OCI-LY1 (cell line): ENCODE data around the gene TBXT.
"Not testable (repeated sequence)": the region's sequence is repeated elsewhere in the genome, so short reads cannot be mapped to it uniquely, and the experiment has no call there.

Source experiments
- H2AFZ ChIP-seq: fragments of 200-600 bp; sonication (generic), shearing (Covaris generic); 2 replicates; pipeline ENCODE4 v1.6.0; 2014; ENCODE audit warnings: antibody characterized with exemption, mild to moderate bottlenecking, low read length
- H3F3A ChIP-seq: fragments of 200-600 bp; sonication (generic), shearing (Covaris generic); 2 replicates; pipeline ENCODE4 v1.6.0; 2014; ENCODE audit warnings: mild to moderate bottlenecking, antibody characterized with exemption, low read length, moderate library complexity; ENCODE audit not compliant: insufficient read depth
- H3K27ac ChIP-seq: fragments of 200-600 bp; sonication (generic); 2 replicates; pipeline ENCODE4 v1.5.1; 2014; ENCODE audit warnings: low read length, mixed run types, mild to moderate bottlenecking, low read depth; ENCODE audit not compliant: poor library complexity, severe bottlenecking
- H3K27me3 ChIP-seq: fragments of 200-600 bp; sonication (generic); 2 replicates; pipeline ENCODE4 v1.6.0; 2014; ENCODE audit warnings: antibody characterized with exemption, mild to moderate bottlenecking, low read length, moderate library complexity; ENCODE audit not compliant: insufficient read depth
- H3K36me3 ChIP-seq: fragments of 200-600 bp; sonication (generic); 2 replicates; pipeline ENCODE4 v1.6.1; 2014; ENCODE audit warnings: mild to moderate bottlenecking, antibody characterized with exemption, low read length, moderate library complexity, mixed read lengths; ENCODE audit not compliant: insufficient read depth
- H3K4me1 ChIP-seq: fragments of 200-600 bp; sonication (generic); 2 replicates; pipeline ENCODE4 v1.5.1; 2014; ENCODE audit warnings: mild to moderate bottlenecking, low read length, moderate library complexity; ENCODE audit not compliant: insufficient read depth, severe bottlenecking
- H3K4me2 ChIP-seq: fragments of 200-600 bp; sonication (generic), shearing (Covaris generic); 2 replicates; pipeline ENCODE4 v1.6.1; 2014; ENCODE audit warnings: low read length
- H3K4me3 ChIP-seq: fragments of 200-600 bp; sonication (generic); 2 replicates; pipeline ENCODE4 v1.5.1; 2014; ENCODE audit warnings: low read length, low read depth, mild to moderate bottlenecking, mixed read lengths; ENCODE audit not compliant: poor library complexity, severe bottlenecking
- H3K79me2 ChIP-seq: fragments of 200-600 bp; shearing (Covaris generic); 2 replicates; pipeline ENCODE4 v1.6.1; 2016; ENCODE audit warnings: mixed run types, low read length, mixed read lengths; ENCODE audit not compliant: insufficient read depth
- H3K9ac ChIP-seq: fragments of 200-600 bp; sonication (generic), shearing (Covaris generic); 2 replicates; pipeline ENCODE4 v1.6.1; 2014; ENCODE audit warnings: mild to moderate bottlenecking, low read length, mixed read lengths
- H3K9me2 ChIP-seq: fragments of 200-600 bp; sonication (generic), shearing (Covaris generic); 2 replicates; pipeline ENCODE4 v1.6.1; 2014; ENCODE audit warnings: low read depth, mild to moderate bottlenecking, low read length, mixed read lengths
- H3K9me3 ChIP-seq: fragments of 200-600 bp; shearing (Covaris generic); 2 replicates; pipeline ENCODE4 v1.6.1; 2014; ENCODE audit warnings: low read length, mixed read lengths
- H4K20me1 ChIP-seq: fragments of 200-600 bp; sonication (generic), shearing (Covaris generic); 2 replicates; pipeline ENCODE4 v1.6.0; 2016; ENCODE audit warnings: mild to moderate bottlenecking, low read length; ENCODE audit not compliant: insufficient read depth
- CTCF ChIP-seq: fragments of 200-600 bp; sonication (generic), shearing (Covaris generic); IDR thresholded peaks from 2 replicates; pipeline ENCODE4 v1.5.1; 2017; ENCODE audit warnings: mild to moderate bottlenecking, antibody characterized with exemption, low read length, moderate library complexity, mixed read lengths
- EZH2 ChIP-seq: fragments of 200-600 bp; sonication (generic), shearing (Covaris generic); IDR thresholded peaks from 2 replicates; pipeline ENCODE4 v1.8.0; 2017; ENCODE audit warnings: borderline replicate concordance, mixed run types, mild to moderate bottlenecking, antibody characterized with exemption, low read length, moderate library complexity, mixed read lengths

The TBXT gene

DNA sequence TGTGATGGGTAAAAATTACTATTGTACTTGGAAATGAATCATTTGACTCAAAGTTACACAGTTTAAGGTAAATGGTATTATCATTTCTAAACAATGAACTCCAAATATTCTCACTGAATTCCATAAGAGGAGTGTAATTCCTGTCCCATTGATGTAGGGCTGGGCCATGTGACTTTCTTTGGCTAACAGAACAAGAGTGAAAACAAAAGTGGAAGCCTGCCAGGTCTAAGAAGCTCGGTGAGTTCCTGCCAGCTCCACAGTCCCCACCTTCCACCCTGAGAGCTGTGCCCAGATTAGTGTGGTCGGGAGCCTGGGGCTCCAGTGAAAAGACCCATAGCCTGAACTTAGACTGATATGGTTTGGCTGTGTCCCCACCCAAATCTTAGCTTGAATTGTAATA lies 24.6 kb downstream of the TBXT start:
- Histone ChIP-seq H3K9me3 (no peaks in the 10 kb centered on the region), H3K36me3 (no peaks in the 10 kb centered on the region), H3F3A (no peaks in the 10 kb centered on the region), H4K20me1 (no peaks in the 10 kb centered on the region), H3K9me2 (no peaks in the 10 kb centered on the region), H3K27me3 (no peaks in the 10 kb centered on the region), H3K4me2 (no peak overlapping the region), H2AFZ (no peak overlapping the region), H3K27ac (no peak overlapping the region), H3K4me1 (no peaks in the 10 kb centered on the region), H3K4me3 (no peak overlapping the region), H3K79me2 (no peaks in the 10 kb centered on the region), H3K9ac (no peak overlapping the region)
- TF ChIP-seq CTCF, result no peak
- TF ChIP-seq EZH2, result no peak

GRCh38 chr6:166127624-166128472 lies 39.8 kb downstream of the TBXT start:
- Histone ChIP-seq H3K79me2 (no peaks in the 10 kb centered on the region), H3K9me3 (no peaks in the 10 kb centered on the region), H3K9ac (no peak overlapping the region), H3K36me3 (no peaks in the 10 kb centered on the region), H4K20me1 (no peaks in the 10 kb centered on the region), H3K4me2 (no peak overlapping the region), H3K4me1 (no peaks in the 10 kb centered on the region), H3K9me2 (no peaks in the 10 kb centered on the region), H3K27ac (no peak overlapping the region), H2AFZ (no peak overlapping the region), H3F3A (no peaks in the 10 kb centered on the region), H3K4me3 (no peak overlapping the region), H3K27me3 (no peaks in the 10 kb centered on the region)
- TF ChIP-seq EZH2 (no peak), CTCF (no peak)

- not testable (repeated sequence) for H3K79me2 ChIP-seq, H3F3A ChIP-seq, H3K4me2 ChIP-seq, H3K9me2 ChIP-seq, H2AFZ ChIP-seq, H3K9ac ChIP-seq, H3K4me1 ChIP-seq, H3K36me3 ChIP-seq, H3K27me3 ChIP-seq, H4K20me1 ChIP-seq, H3K27ac ChIP-seq, H3K4me3 ChIP-seq, H3K9me3 ChIP-seq
Measured at GRCh38 chr6:166123115-166123514, 44.5 kb downstream of the TBXT start.

GRCh38 chr6:166121726-166122125 lies 45.9 kb downstream of the TBXT start:
- no peaks in the 10 kb centered on the region for H3K4me1 ChIP-seq
- no peaks in the 10 kb centered on the region for H3K9me2 ChIP-seq
- H3K9me3 ChIP-seq, result no peaks in the 10 kb centered on the region
- H3K79me2 ChIP-seq, result no peaks in the 10 kb centered on the region
- H3K4me3 ChIP-seq, result no peak overlapping the region
- H3K36me3 ChIP-seq, result no peaks in the 10 kb centered on the region
- H3F3A ChIP-seq, result no peaks in the 10 kb centered on the region
- no peak overlapping the region for H2AFZ ChIP-seq
- no peak overlapping the region for H3K27ac ChIP-seq
- TF ChIP-seq CTCF (no peak), EZH2 (no peak)
- no peak overlapping the region for H3K9ac ChIP-seq
- no peaks in the 10 kb centered on the region for H3K27me3 ChIP-seq
- H3K4me2 ChIP-seq, result no peak overlapping the region
- H4K20me1 ChIP-seq, result no peaks in the 10 kb centered on the region
